SKM-1 (cell line): ENCODE data around the gene YWHAG.
A peak's percentile ranks its signal among the peaks of the same experiment; 100 is the strongest.
"Not testable (repeated sequence)": the region's sequence is repeated elsewhere in the genome, so short reads cannot be mapped to it uniquely, and the experiment has no call there.

Experiments
- DNase-seq: peaks from one replicate; lab custom pipeline; 2025; ENCODE audit not compliant: unreplicated experiment; lab: John Stamatoyannopoulos, UW

Gene YWHAG

DNA sequence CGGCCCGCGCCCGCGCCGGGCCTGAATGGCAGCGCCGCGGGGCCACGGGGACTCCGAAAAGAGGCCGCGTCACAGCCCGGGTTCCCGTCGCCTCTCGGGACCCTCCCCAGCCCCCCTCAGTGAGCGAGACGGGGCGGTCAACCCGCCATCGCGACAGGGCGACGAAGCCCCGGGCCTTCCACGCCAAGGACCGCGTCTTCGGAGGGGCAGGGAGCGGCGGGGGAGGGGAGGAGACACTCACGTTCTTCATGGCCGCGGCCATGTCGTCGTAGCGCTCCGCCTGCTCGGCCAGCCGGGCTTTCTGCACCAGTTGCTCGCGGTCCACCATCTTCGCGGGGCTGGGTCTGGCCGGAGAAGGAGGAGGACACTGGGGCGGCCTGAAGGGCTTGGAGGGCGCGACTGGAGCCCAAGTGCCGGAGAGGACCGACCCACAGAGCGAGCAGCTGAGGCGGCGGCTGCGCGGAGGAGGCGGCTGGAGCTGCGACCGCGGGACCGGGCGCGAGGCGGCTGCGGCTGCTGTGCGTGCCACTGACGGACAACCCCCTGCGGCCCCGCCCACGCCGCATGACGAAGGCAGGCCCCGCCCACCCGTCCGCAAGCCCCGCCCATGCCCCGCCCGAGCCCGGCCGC is at the start of gene YWHAG:
TSS of gene YWHAG (minus strand) at position 511 of the 630 bp plus-strand sequence. CDS start at position 328, 183 bp downstream.
- DNase-seq, result peak; percentile 62

DNA sequence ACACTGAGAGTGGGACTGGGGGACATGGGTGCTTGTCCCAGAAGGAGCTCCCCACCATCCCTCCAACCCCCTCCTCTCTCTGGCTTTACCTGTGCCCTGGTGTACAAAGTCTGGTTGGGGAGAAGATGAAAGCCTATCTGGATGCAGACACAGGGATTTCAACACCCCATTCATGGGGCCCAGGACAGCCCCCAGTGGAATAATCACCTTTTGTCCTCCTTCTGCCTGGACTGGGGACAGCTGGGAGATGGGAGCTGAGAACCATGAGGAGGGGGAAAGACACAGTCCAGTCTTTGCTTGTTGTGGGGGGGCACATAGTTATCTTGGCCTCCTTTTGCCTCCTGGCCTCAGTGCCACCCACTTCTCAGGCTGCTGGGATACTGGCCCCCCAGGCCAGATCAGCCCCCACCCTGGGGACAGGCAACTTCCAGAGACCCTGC is 49.4 kb upstream of the YWHAG start:
- DNase-seq, result no peak

DNA sequence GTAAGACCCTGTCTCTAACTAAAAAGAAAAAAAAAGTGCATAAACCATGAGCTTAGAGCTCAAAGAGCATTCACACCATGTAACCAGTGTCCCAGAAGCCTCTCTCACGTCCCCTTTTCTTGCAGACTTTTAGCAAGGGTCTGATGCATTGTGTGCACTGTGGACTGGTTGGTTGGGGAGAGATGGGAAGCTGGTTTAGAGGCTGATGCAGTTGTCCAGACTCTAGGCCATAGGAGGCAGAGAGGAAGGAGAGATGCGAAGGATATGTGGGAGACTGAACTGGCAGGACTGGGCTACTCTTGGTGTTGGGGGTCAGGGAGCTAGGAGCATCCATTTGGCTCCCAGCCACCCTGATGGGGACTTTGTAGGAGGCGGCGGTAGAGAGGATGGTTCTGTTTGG is 48.9 kb upstream of the YWHAG start:
- DNase-seq, result no peak

DNA sequence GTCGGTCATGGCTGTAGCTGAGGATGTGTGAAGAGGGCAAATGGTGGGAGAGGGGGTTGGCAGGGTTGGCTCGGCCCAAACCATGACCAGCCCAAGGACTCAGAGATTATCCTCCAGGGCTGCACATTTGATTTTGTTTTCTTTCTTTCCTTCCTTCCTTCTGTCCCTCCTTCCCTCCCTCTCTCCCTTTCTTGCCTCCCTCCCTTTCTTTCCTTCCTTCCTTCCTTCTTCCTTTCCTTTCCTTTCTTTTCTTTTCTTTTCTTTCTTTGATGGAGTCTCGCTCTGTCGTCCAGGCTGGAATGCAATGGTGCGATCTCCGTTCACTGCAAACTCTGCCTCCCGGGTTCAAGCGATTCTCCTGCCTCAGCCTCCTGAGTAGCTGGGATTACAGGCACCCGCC is 46.9 kb upstream of the YWHAG start:
- DNase-seq, result no peak

DNA sequence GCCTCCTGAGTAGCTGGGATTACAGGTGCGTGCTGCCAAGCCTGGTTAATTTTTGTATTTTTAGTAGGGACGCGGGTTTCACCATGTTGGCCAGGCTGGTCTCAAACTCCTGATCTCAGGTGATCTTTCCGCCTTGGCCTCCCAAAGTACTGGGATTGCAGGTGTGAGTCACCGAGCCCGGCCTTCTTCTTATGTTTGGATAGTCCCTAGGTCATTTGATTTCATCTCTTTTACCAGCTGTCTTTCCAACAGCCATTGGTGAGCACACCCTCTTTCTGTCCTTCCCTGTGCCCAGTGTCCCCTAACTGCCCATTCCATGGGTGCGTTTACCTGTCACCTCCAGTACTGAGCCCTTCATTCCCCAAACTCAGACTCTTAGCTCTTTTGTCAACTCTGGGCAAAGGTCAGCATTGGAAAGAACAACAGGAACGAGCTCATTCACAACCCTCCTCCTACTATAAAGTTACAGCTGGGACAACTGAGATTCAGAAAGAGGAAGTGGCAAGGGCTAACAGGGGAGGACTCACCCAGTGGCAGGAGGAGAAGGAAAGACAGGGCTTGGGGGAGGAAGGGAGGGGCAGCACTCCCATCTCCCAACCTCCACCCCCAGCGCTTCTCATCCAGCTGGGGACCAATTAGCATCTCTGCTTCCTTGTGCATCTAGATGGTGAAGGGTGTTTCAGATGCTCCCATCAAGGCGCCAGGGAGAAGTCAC is 45.1 kb upstream of the YWHAG start:
- DNase-seq, result peak; percentile 85

DNA sequence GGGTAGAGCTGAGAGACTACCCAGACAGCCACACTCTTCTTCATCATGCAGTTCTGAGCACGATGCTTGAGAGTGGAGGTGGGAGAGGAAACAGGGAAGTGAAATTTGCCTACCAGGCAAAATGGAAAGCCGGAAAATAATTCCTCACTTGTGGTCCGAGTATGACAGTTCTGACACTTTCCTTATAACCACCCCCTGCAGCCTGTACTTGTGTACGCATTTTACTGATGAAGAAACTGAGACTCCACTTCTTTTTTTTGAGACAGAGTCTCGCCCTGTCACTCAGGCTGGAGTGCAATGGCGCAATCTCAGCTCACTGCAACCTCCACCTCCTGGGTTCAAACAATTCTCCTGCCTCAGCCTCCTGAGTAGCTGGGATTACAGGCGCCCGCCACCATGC is 44.3 kb upstream of the YWHAG start:
- DNase-seq, result not testable (repeated sequence)

DNA sequence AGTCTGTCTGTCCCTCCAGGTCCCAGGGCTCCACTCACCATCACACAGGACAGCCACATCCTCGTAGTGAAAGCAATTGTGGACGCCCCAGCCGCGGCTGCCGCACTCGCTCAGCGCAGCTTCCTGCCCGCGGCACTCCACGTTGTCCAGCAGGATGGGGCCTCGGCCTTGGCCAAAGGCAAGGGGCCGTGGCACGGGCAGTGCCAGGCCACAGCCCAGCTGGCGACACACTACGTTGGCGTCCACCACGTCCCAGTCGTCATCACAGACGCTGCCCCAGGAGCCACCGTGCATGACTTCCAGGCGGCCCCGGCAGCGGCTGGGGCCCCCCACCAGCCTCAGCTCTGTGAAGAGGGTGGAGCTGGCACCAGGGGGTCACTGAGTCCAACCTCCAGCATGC is 41.5 kb upstream of the YWHAG start:
- no peak for DNase-seq

DNA sequence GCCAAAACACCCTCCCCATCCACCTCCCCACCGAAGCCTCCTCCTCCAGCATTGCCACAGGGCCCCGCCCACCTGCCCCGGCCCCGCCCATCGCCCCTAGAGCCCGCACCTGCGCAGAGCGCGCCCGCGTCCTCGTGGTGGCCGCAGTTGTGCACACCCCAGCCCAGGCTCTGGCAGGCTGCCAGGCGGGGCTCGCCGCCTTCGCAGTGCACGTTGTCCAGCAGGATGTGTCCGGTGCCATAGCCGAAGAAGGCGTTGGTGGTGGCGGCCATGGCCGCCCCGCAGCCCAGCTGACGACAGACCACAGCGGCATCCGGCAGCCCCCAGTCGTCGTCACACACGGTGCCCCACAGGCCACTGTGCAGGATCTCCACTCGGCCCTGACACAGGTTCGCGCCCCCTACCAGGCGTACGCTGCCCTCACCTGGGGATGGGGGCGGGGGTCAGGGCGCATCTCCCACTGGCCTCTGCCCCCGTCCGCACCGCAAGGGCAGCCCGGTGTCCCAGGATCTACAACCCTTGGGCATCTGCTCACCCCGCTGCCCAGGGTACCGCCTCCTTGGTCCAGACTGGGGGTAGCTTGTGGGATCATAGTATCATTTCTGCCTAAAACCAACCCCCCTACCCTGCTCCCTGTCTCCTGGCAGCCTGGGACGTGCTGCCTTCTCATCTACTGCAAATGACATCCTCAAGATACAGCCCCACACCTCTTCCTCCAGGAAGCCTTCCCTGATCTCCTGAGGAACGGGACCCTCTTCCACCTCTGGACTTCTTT is 38.8 kb upstream of the YWHAG start:
- DNase-seq, result peak; percentile 57

DNA sequence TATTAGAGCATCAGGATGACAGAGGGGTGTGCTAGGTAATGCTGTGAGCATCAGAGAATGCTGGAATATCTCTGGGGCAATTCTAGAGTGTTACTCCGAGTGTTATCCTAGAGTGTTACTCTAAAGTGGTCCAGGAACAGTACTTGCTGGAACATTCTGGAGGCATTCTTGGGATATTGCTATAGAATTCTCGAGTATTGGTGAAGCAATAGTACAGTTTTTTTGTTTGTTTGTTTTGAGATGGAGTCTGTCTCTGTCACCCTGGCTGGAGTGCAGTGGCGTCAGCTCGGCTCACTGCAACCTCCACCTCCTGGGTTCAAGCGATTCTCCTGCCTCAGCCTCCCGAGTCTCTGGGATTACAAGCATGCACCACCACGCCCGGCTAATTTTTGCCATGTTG is 38.1 kb upstream of the YWHAG start:
- no peak for DNase-seq

DNA sequence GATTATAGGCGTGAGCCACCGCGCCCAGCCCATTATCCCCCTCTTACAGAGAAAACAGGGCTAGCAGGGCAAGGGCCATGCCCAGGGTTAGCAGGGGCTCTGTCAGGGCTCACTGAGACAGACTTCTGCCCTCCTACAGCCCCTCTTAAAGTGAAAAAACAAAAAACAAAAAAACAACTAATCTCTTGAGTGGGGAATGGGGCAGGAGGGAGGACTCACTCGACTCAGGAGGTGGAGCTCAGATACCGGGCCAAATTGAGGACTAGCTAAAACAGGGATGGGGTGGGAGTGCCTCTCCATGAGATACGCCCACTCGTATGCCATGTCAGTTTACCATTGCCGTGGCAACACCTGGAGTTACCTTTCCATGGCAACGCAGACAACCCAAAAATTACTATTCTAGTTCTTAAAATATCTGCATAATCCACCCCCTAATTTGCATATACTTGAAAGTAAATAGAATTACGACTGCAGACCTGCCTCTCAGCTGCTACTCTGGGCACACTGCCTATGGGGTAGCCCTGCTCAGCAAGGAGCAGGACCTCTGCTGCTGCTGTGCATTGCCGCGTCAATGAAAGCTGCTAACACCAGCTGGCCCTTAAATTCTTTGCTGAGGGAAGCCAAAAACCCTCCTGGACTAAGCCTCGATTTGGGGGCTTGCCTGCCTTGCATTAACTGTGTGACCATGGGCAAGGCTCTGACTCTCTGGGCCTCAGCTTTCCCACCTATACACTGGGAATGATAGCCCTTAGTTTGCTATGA is 37.4 kb upstream of the YWHAG start:
- DNase-seq, result no peak

DNA sequence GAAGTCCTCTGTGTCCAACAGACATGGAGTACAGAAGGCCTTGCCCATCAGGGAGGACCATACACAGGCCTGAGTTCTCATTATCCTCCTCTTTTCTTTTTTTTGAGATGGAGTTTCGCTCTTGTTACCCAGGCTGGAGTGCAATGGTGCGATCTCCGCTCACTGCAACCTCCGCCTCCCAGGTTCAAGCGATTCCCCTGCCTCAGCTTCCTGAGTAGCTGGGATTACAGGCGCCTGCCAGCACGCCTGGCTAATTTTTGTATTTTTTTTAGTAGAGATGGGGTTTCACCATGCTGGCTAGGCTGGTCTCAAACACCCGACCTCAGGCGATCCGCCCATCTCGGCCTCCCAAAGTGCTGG is 36.8 kb upstream of the YWHAG start:
- not testable (repeated sequence) for DNase-seq

DNA sequence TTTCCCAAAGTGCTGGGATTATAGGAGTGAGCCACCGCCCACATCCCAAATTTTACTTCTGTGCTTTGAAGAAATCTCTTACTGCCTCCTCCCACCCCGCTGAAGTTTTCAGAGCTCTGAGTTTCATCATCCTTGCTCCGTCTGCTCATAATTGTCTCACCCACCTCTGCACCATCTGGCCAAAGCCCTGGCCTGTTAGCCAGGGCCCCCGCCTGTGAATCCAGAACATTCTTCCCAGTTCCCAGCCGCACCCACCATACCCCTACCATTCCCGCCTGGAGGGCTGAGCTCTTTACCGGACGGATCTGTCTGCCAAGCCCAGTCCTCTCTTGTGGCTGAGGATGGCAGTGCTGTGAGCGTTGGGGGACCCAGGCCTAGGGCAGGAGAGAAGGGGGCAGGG is 36.2 kb upstream of the YWHAG start:
- DNase-seq, result no peak

DNA sequence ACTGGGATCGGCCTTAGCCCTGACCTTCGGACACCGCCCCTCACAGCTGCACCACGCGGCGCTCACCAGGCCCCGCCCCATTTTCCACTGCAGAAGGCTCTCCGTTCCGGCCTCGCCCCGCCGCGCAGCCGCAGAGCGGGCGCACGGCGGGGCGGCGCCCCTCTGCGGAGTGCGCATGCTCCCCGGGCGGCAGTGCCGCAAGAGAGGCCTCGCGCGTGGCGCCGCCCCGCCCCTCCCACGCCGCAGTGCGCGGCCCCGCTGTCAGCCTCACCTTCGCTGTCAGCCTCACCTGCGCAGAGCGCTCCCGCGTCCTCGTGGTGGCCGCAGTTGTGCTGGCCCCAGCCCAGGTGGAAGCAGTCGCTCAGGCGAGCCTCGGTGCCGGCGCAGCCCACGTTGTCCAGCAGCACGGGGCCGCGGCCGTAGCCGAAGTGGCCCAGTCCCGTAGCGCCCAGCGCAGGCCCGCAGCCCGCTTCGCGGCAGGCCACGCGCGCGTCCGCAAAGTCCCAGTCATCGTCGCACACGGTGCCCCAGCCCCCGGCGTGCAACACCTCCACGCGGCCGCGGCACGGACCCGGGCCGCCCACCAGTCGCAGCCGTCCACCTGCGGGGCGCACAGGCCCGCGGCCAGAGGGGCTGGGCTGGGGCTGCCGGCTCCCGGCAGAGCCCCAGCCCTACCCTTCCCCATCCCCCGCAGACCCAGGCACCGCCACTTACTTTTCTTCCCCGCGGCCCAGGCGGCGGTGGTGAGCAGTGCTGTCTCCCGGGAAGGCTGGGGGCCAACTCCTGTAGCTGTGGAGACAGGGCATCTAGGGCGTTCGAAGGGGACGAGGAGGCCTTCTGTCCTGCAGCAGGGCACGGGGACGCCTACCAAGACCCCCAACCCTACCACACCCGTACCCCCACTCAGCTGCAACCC is 34.6 kb upstream of the YWHAG start:
- DNase-seq, result peak; percentile 76

DNA sequence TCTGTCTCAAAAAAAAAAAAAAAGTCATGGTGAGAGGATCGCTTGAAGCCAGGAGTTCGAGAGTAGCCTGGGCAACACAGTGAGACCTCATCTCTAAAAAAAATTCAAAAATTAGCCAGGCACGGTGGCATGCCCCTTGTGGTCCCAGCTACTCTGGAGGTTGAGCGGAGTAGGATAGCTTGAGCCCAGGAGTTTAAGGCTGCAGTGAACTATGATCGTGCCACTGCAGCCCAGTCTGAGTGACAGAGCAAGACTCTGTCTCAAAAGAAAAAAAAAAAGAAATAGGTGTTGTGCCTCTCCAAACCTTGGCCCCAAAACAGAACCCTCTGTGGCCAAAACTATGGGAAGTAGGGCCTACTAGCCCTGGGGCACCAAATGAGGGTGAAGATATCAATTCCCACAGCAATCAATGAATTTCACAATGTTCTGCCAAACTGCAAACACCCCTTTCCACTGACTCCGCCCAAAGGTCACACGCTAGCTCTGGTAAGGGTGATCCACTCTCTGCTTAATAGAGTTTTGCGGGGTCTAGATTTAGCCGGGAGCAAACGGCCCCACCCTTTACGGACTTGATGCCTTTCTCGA is 33.8 kb upstream of the YWHAG start:
- no peak for DNase-seq

DNA sequence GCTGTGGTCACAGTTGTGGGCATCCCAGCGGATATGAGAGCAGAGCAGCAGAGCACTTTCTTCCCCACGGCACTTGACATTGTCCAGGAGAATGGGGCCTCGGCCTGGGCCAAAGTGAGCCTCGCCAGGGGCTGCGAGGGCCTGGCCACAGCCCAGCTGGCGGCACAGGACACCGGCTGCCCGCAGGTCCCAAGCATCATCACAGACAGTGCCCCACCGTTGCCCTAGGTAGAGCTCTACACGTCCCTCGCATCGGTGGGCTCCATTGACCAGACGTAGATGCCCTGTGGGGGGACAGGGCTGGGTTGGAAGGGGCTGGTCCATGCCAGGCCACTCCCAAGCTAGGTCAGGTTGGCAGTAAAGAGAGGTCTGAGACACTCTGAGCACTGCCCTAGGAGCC is 31.3 kb upstream of the YWHAG start:
- DNase-seq, result no peak

DNA sequence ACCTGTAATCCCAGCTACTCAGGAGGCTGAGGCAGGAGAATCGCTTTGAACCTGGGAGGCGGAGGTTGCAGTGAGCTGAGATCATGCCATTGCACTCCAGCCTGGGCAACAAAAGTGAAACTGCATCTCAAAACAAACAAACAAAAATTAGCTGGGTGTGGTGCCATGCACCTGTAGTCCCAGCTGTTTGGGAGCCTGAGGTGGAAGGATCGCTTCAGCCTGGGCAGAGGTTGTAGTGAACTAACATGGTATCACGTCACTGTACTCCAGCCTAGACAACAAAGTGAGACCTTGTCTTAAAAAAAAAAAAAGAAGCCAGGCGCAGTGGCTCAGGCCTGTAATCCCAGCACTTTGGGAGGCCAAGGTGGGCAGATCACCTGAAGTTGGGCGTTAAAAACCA is 29.0 kb upstream of the YWHAG start:
- DNase-seq, result not testable (repeated sequence)

DNA sequence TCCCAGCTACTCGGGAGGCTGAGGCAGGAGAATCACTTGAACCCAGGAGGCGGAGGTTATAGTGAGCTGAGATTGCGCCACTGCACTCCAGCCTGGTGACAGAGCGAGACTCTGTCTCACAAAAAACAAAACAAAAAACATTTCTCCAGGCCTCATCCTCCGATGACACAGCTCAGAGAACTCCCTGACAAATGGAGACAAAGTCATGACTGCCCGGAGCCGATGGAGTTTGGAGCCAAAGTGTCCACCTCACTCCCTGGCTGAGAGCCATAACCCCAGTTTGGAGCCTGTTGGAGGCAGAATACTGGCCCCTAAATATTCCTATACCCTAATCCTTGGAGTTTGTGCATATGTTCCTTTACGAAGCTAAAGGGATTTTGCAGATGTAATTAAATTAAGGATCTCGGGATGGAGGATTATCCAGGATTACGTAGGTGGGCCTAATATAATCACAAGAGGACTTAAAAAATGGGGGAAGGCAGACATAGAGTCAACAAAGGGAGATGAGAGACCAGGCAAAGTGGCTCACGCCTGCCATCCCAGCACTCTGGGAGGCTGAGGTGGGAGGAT is 28.0 kb upstream of the YWHAG start:
- no peak for DNase-seq

DNA sequence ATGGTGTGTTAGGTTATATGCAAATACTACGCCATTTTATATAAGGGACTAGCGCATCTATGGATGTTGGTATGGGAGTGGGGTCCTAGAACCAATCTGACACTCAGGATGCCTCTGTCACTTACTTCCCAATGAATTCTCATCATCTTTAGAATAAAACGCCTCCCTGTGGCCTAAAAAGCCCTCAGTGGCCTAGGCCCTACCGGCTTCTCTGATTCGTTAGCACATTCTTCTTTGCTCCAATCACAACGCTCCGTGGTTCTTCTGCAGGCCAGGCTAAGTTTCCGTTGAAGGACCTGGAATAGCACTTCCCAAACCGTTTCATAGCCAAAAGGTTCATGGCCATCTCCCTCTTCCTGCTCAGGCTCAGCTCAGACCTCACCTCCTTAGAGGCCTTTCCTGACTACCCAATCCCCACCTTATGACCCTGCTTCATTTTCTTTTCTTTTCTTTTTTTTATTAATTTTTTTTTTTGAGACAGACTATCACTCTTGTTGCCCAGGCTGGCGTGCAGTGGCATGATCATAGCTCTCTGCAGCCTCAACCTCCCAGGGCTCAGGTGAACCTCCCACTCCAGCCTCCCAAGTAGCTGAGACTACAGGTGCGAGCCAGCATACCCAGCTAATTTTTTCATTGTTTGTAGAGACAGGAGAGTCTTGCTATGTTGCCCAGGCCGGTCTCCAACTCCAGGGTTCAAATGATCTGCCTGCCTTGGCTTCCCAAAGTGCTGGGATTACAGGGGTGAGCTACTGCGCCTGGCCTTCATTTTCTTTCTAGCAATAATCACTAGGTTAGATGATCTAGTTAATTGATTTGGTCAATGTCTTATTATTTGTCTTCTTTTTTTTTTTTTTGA is 24.5 kb upstream of the YWHAG start:
- no peak for DNase-seq

DNA sequence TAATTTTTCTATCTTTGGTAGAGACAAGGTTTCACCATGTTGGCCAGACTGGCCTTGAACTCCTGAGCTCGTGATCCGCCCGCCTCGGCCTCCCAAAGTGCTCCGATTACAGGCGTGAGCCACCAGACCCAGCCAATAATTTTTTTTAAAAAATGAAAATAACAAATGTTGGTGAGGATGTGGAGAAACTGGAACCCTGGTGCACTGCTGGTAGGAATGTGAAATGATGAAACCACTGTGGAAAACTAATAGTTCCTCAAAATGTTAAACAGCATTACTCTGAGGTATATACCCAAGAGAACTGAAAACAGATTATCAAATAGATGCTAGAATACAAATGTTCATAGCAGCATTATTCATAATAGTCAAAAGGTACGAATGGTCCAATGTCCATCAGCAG is 23.0 kb upstream of the YWHAG start:
- DNase-seq, result no peak
